ENCODE data around the gene VMO1.

DNA sequence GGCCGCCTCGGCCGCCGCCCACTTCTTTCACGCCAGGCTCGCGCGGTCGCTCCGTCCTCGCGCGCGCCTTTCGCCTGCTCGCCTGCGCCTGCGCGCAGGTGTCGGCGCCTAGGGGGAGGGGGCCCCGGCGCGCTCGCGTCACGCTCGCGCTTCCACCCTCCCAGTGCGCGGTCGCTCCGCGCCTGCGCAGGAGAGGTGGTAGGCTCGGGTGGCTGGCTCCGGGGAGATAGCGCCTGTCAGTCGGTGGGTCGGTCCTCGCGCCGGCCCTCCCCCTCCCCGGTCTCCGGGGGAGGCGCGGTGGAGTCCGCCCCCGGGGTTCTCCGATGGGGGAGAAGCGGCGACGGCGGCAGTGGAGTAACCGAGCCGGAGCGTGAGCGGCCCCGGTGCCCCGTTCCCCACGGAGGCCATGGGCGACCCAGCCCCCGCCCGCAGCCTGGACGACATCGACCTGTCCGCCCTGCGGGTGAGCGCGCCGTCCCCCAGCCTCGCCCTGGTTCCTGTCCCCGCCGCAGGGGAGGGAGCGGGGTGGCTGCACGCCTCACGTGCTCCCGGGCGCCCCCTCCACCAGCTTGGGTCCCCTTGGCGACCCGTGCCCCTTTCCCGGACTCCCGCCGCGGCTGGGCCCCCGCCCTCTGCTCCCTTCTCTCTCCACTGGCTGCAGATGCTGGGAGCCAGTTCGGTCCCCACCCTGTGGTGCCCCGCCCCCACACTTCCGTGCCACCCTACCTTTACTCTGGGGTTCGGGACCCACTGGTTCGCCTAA, 47.2 kb upstream of the VMO1 start, which contains the start of gene MINK1:
- TF ChIP-seq THAP7 (CRISPR knock-in tag; IDR thresholded peaks at IDR 0.05) (no peak), SP1 (CRISPR knock-in tag; IDR thresholded peaks at IDR 0.05) (no peak), NFIC (IDR thresholded peaks at IDR 0.05) (no peak), FOXM1 (IDR thresholded peaks at IDR 0.05; ENCODE audit: low read depth) (no peak), FOXM1 (CRISPR knock-in tag; IDR thresholded peaks at IDR 0.05; ENCODE audit: low read depth) (no peak), ZNF436 (CRISPR knock-in tag; IDR thresholded peaks at IDR 0.05) (no peak), ZKSCAN3 (CRISPR knock-in tag; IDR thresholded peaks at IDR 0.05) (no peak), PML (IDR thresholded peaks at IDR 0.05; ENCODE audit: low read length) (no peak), PKNOX1 (IDR thresholded peaks at IDR 0.05) (peak; percentile 86), RBM39 (optimal IDR thresholded peaks at IDR 0.05; ENCODE audit: low read depth, low read length) (no peak)
- TF ChIP-seq, protein P1, sequence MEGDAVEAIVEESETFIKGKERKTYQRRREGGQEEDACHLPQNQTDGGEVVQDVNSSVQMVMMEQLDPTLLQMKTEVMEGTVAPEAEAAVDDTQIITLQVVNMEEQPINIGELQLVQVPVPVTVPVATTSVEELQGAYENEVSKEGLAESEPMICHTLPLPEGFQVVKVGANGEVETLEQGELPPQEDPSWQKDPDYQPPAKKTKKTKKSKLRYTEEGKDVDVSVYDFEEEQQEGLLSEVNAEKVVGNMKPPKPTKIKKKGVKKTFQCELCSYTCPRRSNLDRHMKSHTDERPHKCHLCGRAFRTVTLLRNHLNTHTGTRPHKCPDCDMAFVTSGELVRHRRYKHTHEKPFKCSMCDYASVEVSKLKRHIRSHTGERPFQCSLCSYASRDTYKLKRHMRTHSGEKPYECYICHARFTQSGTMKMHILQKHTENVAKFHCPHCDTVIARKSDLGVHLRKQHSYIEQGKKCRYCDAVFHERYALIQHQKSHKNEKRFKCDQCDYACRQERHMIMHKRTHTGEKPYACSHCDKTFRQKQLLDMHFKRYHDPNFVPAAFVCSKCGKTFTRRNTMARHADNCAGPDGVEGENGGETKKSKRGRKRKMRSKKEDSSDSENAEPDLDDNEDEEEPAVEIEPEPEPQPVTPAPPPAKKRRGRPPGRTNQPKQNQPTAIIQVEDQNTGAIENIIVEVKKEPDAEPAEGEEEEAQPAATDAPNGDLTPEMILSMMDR (IDR thresholded peaks at IDR 0.05 in 2 of 3, conservative IDR thresholded peaks at IDR 0.05 in 1 of 3; ENCODE audit: insufficient read depth in 2 of 3, low read depth in 1 of 3, low read length in 3 of 3): no peak
